ENCODE measurements around the gene GRIK2.

Gene GRIK2

GRCh38 chr6:101921829-101922450 lies 528.4 kb downstream of the GRIK2 start:
- no peak for FAIRE-seq
- TF ChIP-seq TAF1 (IDR thresholded peaks at IDR 0.05; ENCODE audit: borderline replicate concordance, low read depth, low read length) (no peak), POLR2A (IDR thresholded peaks at IDR 0.05; ENCODE audit: low read depth, low read length) (no peak), POLR2AphosphoS5 (IDR thresholded peaks at IDR 0.05; ENCODE audit: low read depth, low read length) (no peak)
- no peak for DNase-seq (ENCODE audit: insufficient read length)

DNA sequence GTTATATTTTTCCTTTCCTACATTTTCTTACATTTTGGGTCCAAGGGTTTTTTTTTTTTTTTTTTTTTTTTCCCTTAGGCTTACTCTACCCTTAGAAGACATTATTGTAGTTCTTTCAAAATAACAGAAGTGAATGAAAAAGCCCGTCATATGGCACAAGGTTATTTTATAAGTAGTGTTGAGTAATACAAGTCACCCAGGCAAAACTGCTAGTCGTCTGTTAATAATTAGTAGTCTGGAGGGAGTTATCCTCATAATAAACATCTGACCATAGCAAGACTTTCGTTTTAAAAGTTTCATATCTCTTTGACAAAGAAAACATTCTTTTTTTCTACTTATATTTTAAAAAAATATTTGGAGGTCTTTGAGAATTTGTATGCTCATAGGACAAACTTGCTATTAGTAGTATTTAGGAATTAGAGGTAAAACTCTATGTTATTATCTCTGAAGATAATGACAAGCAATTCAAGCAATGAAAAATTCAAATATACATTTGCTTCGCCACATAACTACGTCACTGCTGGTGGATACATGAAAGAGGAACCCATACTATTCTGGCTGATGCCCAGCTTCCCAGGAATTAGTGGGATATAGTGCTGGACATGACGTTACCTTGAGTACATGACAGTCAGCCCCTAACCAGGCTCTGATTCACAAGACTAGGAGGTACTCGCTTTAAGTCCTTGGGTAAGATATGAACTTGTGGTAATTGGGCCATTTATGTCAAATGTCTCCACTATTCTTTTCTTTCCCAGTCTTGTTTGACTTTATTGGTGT lies 532.8 kb downstream of the GRIK2 start:
- TF ChIP-seq TAF1 (IDR thresholded peaks at IDR 0.05; ENCODE audit: borderline replicate concordance, low read depth, low read length): no peak
- no peak for TF ChIP-seq POLR2AphosphoS5 (IDR thresholded peaks at IDR 0.05; ENCODE audit: low read depth, low read length)
- TF ChIP-seq POLR2A (IDR thresholded peaks at IDR 0.05; ENCODE audit: low read depth, low read length): no peak
- FAIRE-seq (no peak), DNase-seq (ENCODE audit: insufficient read length) (no peak)

GRCh38 chr6:101931766-101932165 lies 538.3 kb downstream of the GRIK2 start:
- DNase-seq (ENCODE audit: insufficient read length) (no peak), FAIRE-seq (no peak)
- TF ChIP-seq POLR2A (IDR thresholded peaks at IDR 0.05; ENCODE audit: low read depth, low read length) (no peak), TAF1 (IDR thresholded peaks at IDR 0.05; ENCODE audit: borderline replicate concordance, low read depth, low read length) (no peak), POLR2AphosphoS5 (IDR thresholded peaks at IDR 0.05; ENCODE audit: low read depth, low read length) (no peak)

DNA sequence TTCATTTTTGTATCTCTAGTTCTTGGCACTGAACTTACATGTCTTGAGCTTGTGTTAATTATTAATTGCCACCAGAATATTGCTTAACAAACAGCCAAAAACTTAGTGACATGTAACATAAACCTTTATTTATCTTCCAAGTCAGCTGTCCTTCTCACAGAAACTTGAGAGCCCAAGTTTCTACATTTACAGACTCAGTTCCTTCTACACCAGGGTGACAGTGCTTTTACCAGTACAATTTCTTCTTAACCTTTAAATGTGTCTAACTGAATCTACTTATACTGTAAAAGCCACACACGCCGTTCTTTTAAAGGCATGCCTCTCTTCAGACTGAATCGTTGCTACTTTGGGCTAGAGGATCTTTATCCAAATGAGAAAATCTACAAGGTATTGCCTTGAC lies 539.2 kb downstream of the GRIK2 start:
- no peak for TF ChIP-seq POLR2AphosphoS5 (IDR thresholded peaks at IDR 0.05; ENCODE audit: low read depth, low read length)
- no peak for TF ChIP-seq TAF1 (IDR thresholded peaks at IDR 0.05; ENCODE audit: borderline replicate concordance, low read depth, low read length)
- TF ChIP-seq POLR2A (IDR thresholded peaks at IDR 0.05; ENCODE audit: low read depth, low read length): no peak
- FAIRE-seq: no peak
- no peak for DNase-seq (ENCODE audit: insufficient read length)

DNA sequence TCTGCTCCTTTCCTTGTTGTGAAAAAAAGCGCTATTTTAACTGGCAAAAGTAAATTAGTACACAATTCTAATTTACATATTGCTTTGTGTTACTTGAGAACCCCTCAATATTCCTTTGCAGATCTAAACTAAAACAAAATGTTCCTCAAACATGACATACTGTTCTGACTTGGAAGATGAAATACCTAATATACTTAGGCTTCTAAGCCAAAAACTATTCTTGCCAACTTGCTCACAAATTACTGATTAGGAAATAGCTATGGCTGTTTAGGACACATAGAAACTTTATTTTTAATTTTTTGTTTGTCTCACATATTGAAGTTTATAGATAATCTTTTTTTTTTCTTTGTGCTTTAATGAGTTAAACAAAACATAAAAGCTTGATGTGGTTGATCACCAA lies 542.2 kb downstream of the GRIK2 start:
- TF ChIP-seq TAF1 (IDR thresholded peaks at IDR 0.05; ENCODE audit: borderline replicate concordance, low read depth, low read length) (no peak), POLR2AphosphoS5 (IDR thresholded peaks at IDR 0.05; ENCODE audit: low read depth, low read length) (no peak), POLR2A (IDR thresholded peaks at IDR 0.05; ENCODE audit: low read depth, low read length) (no peak)
- FAIRE-seq: no peak
- no peak for DNase-seq (ENCODE audit: insufficient read length)

DNA sequence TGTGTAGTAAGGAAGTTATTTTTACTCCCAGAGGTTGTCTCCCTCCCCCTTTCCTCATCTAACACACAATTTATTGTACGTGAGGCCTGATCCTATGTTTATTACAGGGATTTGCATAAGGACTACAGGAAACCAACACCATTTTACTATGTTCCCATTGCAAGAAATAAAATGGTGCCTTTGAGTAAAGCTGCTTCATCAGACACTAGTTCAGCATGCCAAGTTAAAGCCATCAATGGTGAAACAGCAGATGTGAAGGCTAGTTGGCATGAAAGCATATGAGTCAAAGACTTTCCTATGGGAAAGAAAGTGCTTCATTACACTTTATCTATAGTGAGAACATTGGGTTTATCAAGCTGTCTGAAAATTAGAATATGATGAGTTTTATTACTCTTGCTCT lies 543.0 kb downstream of the GRIK2 start:
- no peak for DNase-seq (ENCODE audit: insufficient read length)
- FAIRE-seq: no peak
- TF ChIP-seq POLR2A (IDR thresholded peaks at IDR 0.05; ENCODE audit: low read depth, low read length) (no peak), POLR2AphosphoS5 (IDR thresholded peaks at IDR 0.05; ENCODE audit: low read depth, low read length) (no peak), TAF1 (IDR thresholded peaks at IDR 0.05; ENCODE audit: borderline replicate concordance, low read depth, low read length) (no peak)

DNA sequence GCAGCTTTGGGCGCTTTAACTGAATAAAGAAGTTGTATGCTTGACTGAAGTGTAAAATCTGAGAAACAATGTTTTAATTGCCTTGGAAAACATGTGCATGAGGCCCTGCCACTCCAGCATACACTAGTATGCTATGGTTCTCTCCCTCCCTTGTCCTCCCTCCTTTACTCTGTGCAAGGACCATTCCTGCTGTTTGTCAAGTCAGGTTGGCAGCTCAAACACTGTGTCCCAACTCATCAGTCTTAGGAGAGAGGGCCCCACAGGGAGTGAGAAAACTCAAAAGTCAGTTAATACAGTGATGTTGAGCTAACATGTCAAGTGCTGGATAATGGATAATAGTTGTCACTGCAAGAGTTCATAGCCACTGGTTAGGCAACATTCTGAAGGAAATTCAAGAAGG lies 543.6 kb downstream of the GRIK2 start:
- no peak for FAIRE-seq
- no peak for TF ChIP-seq TAF1 (IDR thresholded peaks at IDR 0.05; ENCODE audit: borderline replicate concordance, low read depth, low read length)
- TF ChIP-seq POLR2A (IDR thresholded peaks at IDR 0.05; ENCODE audit: low read depth, low read length): no peak
- TF ChIP-seq POLR2AphosphoS5 (IDR thresholded peaks at IDR 0.05; ENCODE audit: low read depth, low read length): no peak
- no peak for DNase-seq (ENCODE audit: insufficient read length)

DNA sequence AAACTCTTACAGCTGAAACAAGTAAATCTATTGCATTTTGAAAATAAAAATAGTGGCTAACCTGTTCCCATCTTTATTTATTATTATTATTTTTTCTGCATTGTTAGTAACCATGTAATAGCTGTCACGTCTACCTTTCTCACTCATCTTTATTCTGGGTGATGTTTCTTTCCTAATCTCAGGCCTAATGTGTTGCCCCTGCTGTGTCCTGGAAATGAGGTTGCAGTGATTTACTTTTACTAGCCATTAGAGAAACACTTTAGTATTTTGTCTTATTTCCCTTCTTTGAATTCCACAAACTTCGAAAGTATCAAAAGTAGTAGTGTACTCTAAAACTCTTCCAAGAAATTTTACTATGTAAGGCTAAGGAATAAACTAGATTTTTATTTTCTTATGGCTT lies 546.9 kb downstream of the GRIK2 start:
- FAIRE-seq (no peak), DNase-seq (ENCODE audit: insufficient read length) (no peak)
- no peak for TF ChIP-seq TAF1 (IDR thresholded peaks at IDR 0.05; ENCODE audit: borderline replicate concordance, low read depth, low read length)
- no peak for TF ChIP-seq POLR2AphosphoS5 (IDR thresholded peaks at IDR 0.05; ENCODE audit: low read depth, low read length)
- TF ChIP-seq POLR2A (IDR thresholded peaks at IDR 0.05; ENCODE audit: low read depth, low read length): no peak

DNA sequence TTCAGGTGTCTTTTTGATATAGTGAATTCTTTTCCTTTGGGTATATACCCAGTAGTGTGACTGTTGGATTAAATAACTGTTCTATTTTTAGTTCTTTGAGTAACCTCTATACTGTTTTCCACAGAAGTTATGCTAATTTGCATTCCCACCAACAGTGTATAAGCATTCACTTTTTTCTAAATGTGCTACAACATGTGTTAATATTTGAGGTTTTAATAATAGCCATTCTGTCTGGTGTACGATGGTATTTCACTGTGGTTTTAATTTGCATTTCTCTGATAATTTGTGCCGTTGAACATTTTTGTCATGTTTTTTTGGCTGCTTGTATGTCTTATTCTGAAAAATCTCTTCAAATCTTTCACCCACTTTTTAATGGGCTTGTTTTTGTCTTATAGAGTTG lies 563.5 kb downstream of the GRIK2 start:
- no peak for FAIRE-seq
- no peak for TF ChIP-seq TAF1 (IDR thresholded peaks at IDR 0.05; ENCODE audit: borderline replicate concordance, low read depth, low read length)
- no peak for TF ChIP-seq POLR2AphosphoS5 (IDR thresholded peaks at IDR 0.05; ENCODE audit: low read depth, low read length)
- no peak for TF ChIP-seq POLR2A (IDR thresholded peaks at IDR 0.05; ENCODE audit: low read depth, low read length)

DNA sequence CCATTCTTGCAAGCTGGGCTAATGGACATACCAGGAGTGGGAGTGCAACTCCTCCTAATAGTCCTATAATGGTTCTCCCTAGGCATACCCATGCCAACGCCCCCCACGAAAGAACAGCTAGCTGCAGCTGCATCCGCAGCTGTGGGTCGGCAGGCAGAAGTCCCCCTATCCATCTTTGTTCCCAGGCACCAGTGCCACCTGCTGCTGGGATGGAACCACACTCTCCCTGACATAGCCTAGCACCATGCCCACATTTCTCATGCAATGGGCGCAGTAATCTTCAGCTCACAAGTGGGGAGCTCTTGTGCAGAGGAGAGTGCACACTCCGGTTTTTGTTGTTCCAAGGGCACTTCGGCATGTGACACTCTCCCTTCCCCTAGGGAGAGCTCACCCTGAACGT lies 567.8 kb downstream of the GRIK2 start:
- DNase-seq (ENCODE audit: insufficient read length) (no peak), FAIRE-seq (no peak)
- no peak for TF ChIP-seq POLR2AphosphoS5 (IDR thresholded peaks at IDR 0.05; ENCODE audit: low read depth, low read length)
- TF ChIP-seq TAF1 (IDR thresholded peaks at IDR 0.05; ENCODE audit: borderline replicate concordance, low read depth, low read length): no peak
- no peak for TF ChIP-seq POLR2A (IDR thresholded peaks at IDR 0.05; ENCODE audit: low read depth, low read length)

More for the DNA sequence above, 563.5 kb downstream of the GRIK2 start:
- DNase-seq (ENCODE audit: insufficient read length): no peak

DNA sequence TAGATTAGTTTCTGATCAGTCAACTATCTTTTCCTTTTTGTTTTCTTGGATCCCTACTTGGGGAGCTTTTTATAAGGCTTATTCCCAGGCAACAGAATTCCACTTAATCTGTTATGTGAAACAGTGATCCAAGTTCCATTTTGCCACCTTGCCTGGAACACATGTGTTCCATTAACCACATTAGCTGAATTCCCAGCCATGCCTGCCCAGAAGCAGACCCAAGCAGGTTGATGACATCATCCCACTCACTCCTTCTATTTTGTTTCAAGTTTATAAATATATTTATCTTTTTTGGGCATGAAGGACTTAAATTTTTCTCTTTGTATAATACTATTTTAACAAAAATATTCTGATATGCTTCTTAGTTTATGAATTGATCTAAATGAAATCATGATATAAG lies 587.4 kb downstream of the GRIK2 start:
- no peak for TF ChIP-seq POLR2AphosphoS5 (IDR thresholded peaks at IDR 0.05; ENCODE audit: low read depth, low read length)
- FAIRE-seq (no peak), DNase-seq (ENCODE audit: insufficient read length) (no peak)

- no peak for FAIRE-seq
- no peak for DNase-seq (ENCODE audit: insufficient read length)
- TF ChIP-seq POLR2AphosphoS5 (IDR thresholded peaks at IDR 0.05; ENCODE audit: low read depth, low read length) (no peak), POLR2A (IDR thresholded peaks at IDR 0.05; ENCODE audit: low read depth, low read length) (no peak), TAF1 (IDR thresholded peaks at IDR 0.05; ENCODE audit: borderline replicate concordance, low read depth, low read length) (no peak)
Measured at GRCh38 chr6:101986476-101986875, 593.0 kb downstream of the GRIK2 start.

Data from GM12892 (cell line).